HCT116 (cell line): ENCODE data around the gene DLX2.

Source experiments
- EZH2 ChIP-seq: fragments of 200-600 bp; sonication (generic); IDR thresholded peaks from 2 replicates; pipeline ENCODE4 v1.6.1; 2017; ENCODE audit warnings: antibody characterized with exemption, mixed run types
- EZH2phosphoT487 ChIP-seq: fragments of 200-600 bp; IDR thresholded peaks from 2 replicates; pipeline ENCODE4 v1.6.1; 2018; ENCODE audit warnings: antibody characterized with exemption, borderline replicate concordance
- POLR2AphosphoS5 ChIP-seq: IDR thresholded peaks from 2 replicates; pipeline ENCODE4 v1.6.1; 2011; ENCODE audit warnings: mild to moderate bottlenecking, low read depth, low read length, moderate library complexity
- TF ChIP-seq, protein P1 (sequence below), 3 experiments: fragments of 200-600 bp in 1 of 3; sonication (generic) in 1 of 3; IDR thresholded peaks in 2 of 3; conservative IDR thresholded peaks in 1 of 3; 2 replicates each; pipeline ENCODE4 v1.5.1; 2012 to 2017; ENCODE audit warnings: low read depth in 2 of 3, low read length in 2 of 3, antibody characterized with exemption in 1 of 3, borderline replicate concordance in 1 of 3, control low read depth in 1 of 3, mild to moderate bottlenecking in 1 of 3, mixed read lengths in 1 of 3, mixed run types in 1 of 3, moderate library complexity in 1 of 3; ENCODE audit not compliant: insufficient read depth in 1 of 3

DNA sequence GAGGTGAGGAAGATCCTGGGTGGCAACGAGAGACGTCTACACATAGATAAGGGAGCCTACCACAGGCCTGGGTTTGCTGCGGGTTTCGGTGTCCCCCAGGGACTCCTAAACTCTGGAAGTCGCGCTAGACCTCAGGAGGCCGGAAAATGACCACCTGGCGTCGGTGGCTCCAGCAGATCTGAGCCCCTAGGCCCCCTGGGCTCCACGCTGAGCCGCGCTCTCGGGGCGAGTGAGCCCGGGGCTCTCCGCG is 18.4 kb downstream of the DLX2 start:
- TF ChIP-seq, protein P1, sequence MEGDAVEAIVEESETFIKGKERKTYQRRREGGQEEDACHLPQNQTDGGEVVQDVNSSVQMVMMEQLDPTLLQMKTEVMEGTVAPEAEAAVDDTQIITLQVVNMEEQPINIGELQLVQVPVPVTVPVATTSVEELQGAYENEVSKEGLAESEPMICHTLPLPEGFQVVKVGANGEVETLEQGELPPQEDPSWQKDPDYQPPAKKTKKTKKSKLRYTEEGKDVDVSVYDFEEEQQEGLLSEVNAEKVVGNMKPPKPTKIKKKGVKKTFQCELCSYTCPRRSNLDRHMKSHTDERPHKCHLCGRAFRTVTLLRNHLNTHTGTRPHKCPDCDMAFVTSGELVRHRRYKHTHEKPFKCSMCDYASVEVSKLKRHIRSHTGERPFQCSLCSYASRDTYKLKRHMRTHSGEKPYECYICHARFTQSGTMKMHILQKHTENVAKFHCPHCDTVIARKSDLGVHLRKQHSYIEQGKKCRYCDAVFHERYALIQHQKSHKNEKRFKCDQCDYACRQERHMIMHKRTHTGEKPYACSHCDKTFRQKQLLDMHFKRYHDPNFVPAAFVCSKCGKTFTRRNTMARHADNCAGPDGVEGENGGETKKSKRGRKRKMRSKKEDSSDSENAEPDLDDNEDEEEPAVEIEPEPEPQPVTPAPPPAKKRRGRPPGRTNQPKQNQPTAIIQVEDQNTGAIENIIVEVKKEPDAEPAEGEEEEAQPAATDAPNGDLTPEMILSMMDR (IDR thresholded peaks at IDR 0.05 in 2 of 3, conservative IDR thresholded peaks at IDR 0.05 in 1 of 3; ENCODE audit: borderline replicate concordance in 1 of 3, insufficient read depth in 1 of 3, low read depth in 2 of 3, low read length in 2 of 3): no peak
- no peak for TF ChIP-seq EZH2phosphoT487
- TF ChIP-seq POLR2AphosphoS5: no peak
- no peak for TF ChIP-seq EZH2
